A549 (cell line): ENCODE results near the gene ADAM8. TPM values are rescaled to one million over a fixed set of nuclear protein-coding genes. Genes with fewer than 3 reads are reported as not detected.

Experiments
- ATAC-seq, 2 experiments: fragments of 200-7000 bp in 1 of 2; fragments of >200 bp in 1 of 2; cut with Nextera tagmentation in 1 of 2; cut with Tn5 transposase in 1 of 2; 3 replicates each; pipeline versions ENCODE4 v1.8.0 to v1.9.1; 2018 to 2020; ENCODE audit warnings: mild to moderate bottlenecking in 1 of 2, moderate library complexity in 1 of 2
- CTCF ChIA-PET: fragments of 300-600 bp; sonication (Branson Sonifier 250); formaldehyde crosslinking; extraction: SDS; loops from one replicate; lab custom pipeline; 2021; ENCODE audit warnings: antibody characterized with exemption, inconsistent platforms; lab: Yijun Ruan, JAX
- POLR2A ChIA-PET: fragments of 350-600 bp; formaldehyde crosslinking; extraction: SDS; loops from one replicate; lab custom pipeline; 2021; ENCODE audit warnings: antibody characterized with exemption, inconsistent platforms; lab: Yijun Ruan, JAX
- DNase-seq, 2 experiments: peaks; one replicate each; pipeline versions ENCODE4 v3.0.0 to v3.0.0-alpha.2; 2011 to 2016; ENCODE audit warnings: low read depth in 1 of 2, low spot score in 1 of 2
- FAIRE-seq: peaks from 2 replicates; lab custom pipeline; 2011; peaks lifted over from hg19 to GRCh38; lab: Jason Lieb, UNC
- H3K27ac ChIP-seq, 2 experiments: fragments of >200 bp; sonication (Bioruptor Twin); formaldehyde crosslinking; 3 replicates each; pipeline ENCODE4 v1.5.1; 2016 to 2017
- H3K4me1 ChIP-seq: fragments of >200 bp; sonication (Bioruptor Twin); formaldehyde crosslinking; 3 replicates; pipeline ENCODE4 v1.6.1; 2016
- H3K4me2 ChIP-seq: fragments of >200 bp; sonication (Bioruptor Twin); formaldehyde crosslinking; 3 replicates; pipeline ENCODE4 v1.6.1; 2016
- H3K4me3 ChIP-seq: fragments of >200 bp; sonication (Bioruptor Twin); formaldehyde crosslinking; 3 replicates; pipeline ENCODE4 v1.5.1; 2016
- H3K9me3 ChIP-seq: fragments of >200 bp; sonication (Bioruptor Twin); formaldehyde crosslinking; 3 replicates; pipeline ENCODE4 v1.6.1; 2016
- CBX2 ChIP-seq: fragments of 200-600 bp; sonication (generic); IDR thresholded peaks from 2 replicates; pipeline ENCODE4 v1.6.1; 2016; ENCODE audit warnings: low read depth, mild to moderate bottlenecking, borderline replicate concordance
- CEBPB ChIP-seq, 2 experiments: fragments of >200 bp in 1 of 2; sonication (Bioruptor Twin) in 1 of 2; formaldehyde crosslinking in 1 of 2; IDR thresholded peaks; 2 replicates each; pipeline ENCODE4 v1.6.1; 2012 to 2016
- CHD2 ChIP-seq: fragments of 150-350 bp; IDR thresholded peaks from 2 replicates; pipeline ENCODE4 v1.6.1; 2014; ENCODE audit warnings: low read length; ENCODE audit not compliant: partially characterized antibody
- EHF ChIP-seq: fragments of 250-450 bp; sonication (Bioruptor Pico); IDR thresholded peaks from 2 replicates; pipeline ENCODE4 v1.5.0; 2020; ENCODE audit warnings: mild to moderate bottlenecking
- EHMT2 ChIP-seq: fragments of 200-600 bp; sonication (generic); IDR thresholded peaks from 2 replicates; pipeline ENCODE4 v1.6.1; 2016; ENCODE audit warnings: antibody characterized with exemption, low read depth, mild to moderate bottlenecking, moderate library complexity
- ELK1 ChIP-seq: fragments of 150-350 bp; IDR thresholded peaks from 2 replicates; pipeline ENCODE4 v1.6.1; 2014; ENCODE audit warnings: low read depth, mild to moderate bottlenecking, low read length
- JUN ChIP-seq, 2 experiments: fragments of >200 bp; sonication (Bioruptor Twin); formaldehyde crosslinking; IDR thresholded peaks; 2 replicates in 1 of 2; 3 replicates in 1 of 2; pipeline ENCODE4 v1.6.1; 2016 to 2017
- NFE2L2 ChIP-seq: fragments of 150-350 bp; conservative IDR thresholded peaks from 2 replicates; pipeline ENCODE4 v1.6.1; 2014; ENCODE audit warnings: low read length
- NR3C1 ChIP-seq: fragments of >200 bp; sonication (Bioruptor Twin); formaldehyde crosslinking; IDR thresholded peaks from 3 replicates; pipeline ENCODE4 v1.6.1; 2017
- PHF8 ChIP-seq: fragments of 200-600 bp; sonication (generic); IDR thresholded peaks from 2 replicates; pipeline ENCODE4 v1.6.1; 2016; ENCODE audit warnings: low read depth, mild to moderate bottlenecking, antibody characterized with exemption, moderate library complexity, borderline replicate concordance
- POLR2A ChIP-seq: IDR thresholded peaks from 2 replicates; pipeline ENCODE4 v1.6.1; 2012; ENCODE audit warnings: mild to moderate bottlenecking, low read length
- POLR2AphosphoS2 ChIP-seq: conservative IDR thresholded peaks from 2 replicates; pipeline ENCODE4 v1.6.1; 2012; ENCODE audit warnings: low read length, improper control_type of control experiment, inconsistent platforms
- RCOR1 ChIP-seq: fragments of 150-350 bp; IDR thresholded peaks from 2 replicates; pipeline ENCODE4 v1.6.1; 2014; ENCODE audit warnings: antibody characterized with exemption, low read length, low read depth
- RFX5 ChIP-seq: fragments of 450-650 bp; IDR thresholded peaks from 2 replicates; pipeline ENCODE4 v1.7.1; 2014; ENCODE audit warnings: antibody characterized with exemption, mild to moderate bottlenecking, moderate library complexity
- RNF2 ChIP-seq: fragments of 200-600 bp; sonication (generic); IDR thresholded peaks from 2 replicates; pipeline ENCODE4 v1.6.1; 2016; ENCODE audit warnings: low read depth, mild to moderate bottlenecking, antibody characterized with exemption, moderate library complexity, borderline replicate concordance
- TP53 ChIP-seq: fragments of 250-450 bp; sonication (Bioruptor Pico); IDR thresholded peaks from 2 replicates; pipeline ENCODE4 v1.5.0; 2021; ENCODE audit warnings: mild to moderate bottlenecking, moderate library complexity
- ZFP36 ChIP-seq: fragments of 450-650 bp; IDR thresholded peaks from 2 replicates; pipeline ENCODE4 v1.6.1; 2014; ENCODE audit warnings: borderline replicate concordance; ENCODE audit not compliant: partially characterized antibody
- WGBS: methylation state at CpG from one replicate; pipeline ENCODE4 v1.1.6; 2017; ENCODE audit errors: missing lambda C conversion rate; 5-methylcytosine and 5-hydroxymethylcytosine counted together
- polyA plus RNA-seq, 4 experiments: library from polyadenylated mRNA; depleted of rRNA in 3 of 4; stranded (reverse); fragments of >200 nt; fragmentation: RNase III in 1 of 4; extraction: RNeasy Plus Mini Kit Qiagen cat#74134 plus additional on column Dnase treatment in 1 of 4; gene quantifications; 2 replicates in 3 of 4; 3 replicates in 1 of 4; pipeline ENCODE4 v1.2.3, GENCODE V29; 2011 to 2017
- TF ChIP-seq, protein P1 (sequence below): fragments of 250-450 bp; sonication (Bioruptor Pico); IDR thresholded peaks from 2 replicates; pipeline ENCODE4 v1.5.0; 2020; ENCODE audit warnings: low read depth, mild to moderate bottlenecking, moderate library complexity
- TF ChIP-seq, protein P2 (sequence below): IDR thresholded peaks from 2 replicates; pipeline ENCODE4 v1.6.1; 2012; ENCODE audit warnings: low read depth, borderline replicate concordance
- TF ChIP-seq, protein P3 (sequence below): fragments of >200 bp; sonication (Bioruptor Twin); formaldehyde crosslinking; IDR thresholded peaks from 2 replicates; pipeline ENCODE4 v1.6.1; 2016
- TF ChIP-seq, protein P4 (sequence below): fragments of 200-600 bp; sonication (generic); IDR thresholded peaks from 2 replicates; pipeline ENCODE4 v1.6.1; 2016; ENCODE audit warnings: antibody characterized with exemption, mild to moderate bottlenecking, moderate library complexity

The ADAM8 gene
- polyA plus RNA-seq, 2 of the 4 experiments (the other 2 are of a cell fraction) = 1.4 to 4.1 TPM

- WGBS = 67% methylated on average over 9 of the region's 122 CpGs
- TF ChIP-seq CEBPB (IDR thresholded peaks at IDR 0.05) (no peak), ZFP36 (no peak), RFX5 (no peak)
- TF ChIP-seq, protein P1, sequence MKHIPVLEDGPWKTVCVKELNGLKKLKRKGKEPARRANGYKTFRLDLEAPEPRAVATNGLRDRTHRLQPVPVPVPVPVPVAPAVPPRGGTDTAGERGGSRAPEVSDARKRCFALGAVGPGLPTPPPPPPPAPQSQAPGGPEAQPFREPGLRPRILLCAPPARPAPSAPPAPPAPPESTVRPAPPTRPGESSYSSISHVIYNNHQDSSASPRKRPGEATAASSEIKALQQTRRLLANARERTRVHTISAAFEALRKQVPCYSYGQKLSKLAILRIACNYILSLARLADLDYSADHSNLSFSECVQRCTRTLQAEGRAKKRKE (CRISPR knock-in tag) = no peak
- TF ChIP-seq, protein P2, sequence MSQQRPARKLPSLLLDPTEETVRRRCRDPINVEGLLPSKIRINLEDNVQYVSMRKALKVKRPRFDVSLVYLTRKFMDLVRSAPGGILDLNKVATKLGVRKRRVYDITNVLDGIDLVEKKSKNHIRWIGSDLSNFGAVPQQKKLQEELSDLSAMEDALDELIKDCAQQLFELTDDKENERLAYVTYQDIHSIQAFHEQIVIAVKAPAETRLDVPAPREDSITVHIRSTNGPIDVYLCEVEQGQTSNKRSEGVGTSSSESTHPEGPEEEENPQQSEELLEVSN = no peak
- Histone ChIP-seq H3K4me1 (no peaks in the 10 kb centered on the region; the same call in 2 of the 3 replicates), H3K4me3 (peak overlapping the region; percentile 37), H3K27ac (peak overlapping the region in 1 of 2 experiments; percentile 37; a peak in 2 of 6 replicates), H3K9me3 (no peaks in the 10 kb centered on the region), H3K4me2 (peak overlapping the region; percentile 86)
- DNase-seq (peak in 1 of 2 experiments; percentile 48), FAIRE-seq (no peak), ATAC-seq (peak in 1 of 2 experiments; percentile 25; a peak in 1 of 6 replicates)
- CTCF ChIA-PET = no interaction called here
- POLR2A ChIA-PET = no interaction called here
Measured at GRCh38 chr10:133230387-133231195, 46.1 kb downstream of the ADAM8 start.

DNA sequence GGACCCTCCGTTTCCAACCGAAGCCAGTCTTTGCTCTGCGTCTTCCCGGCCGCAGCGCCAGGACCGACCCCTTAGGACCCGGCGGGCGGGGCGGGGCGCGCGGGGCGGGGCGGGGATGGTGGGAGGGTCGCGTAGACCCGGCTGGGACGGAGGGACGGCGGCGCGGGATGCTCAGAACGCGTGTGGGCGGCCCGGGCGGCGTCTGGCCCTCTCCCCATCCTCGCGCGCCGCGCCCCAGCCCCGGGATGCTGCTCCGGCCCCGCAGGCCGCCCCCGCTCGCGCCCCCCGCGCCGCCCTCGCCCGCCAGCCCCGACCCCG, 46.7 kb downstream of the ADAM8 start, which contains the start of gene UTF1:
Gene UTF1 (plus strand): TSS at position 174 of the 318 bp plus-strand sequence. CDS start 72 bp downstream, at position 246.
- CTCF ChIA-PET = no interaction called here
- FAIRE-seq = no peak
- peak within 1 kb of the TSS; percentile 86 for H3K4me2 ChIP-seq

GRCh38 chr10:133229265-133230043, 47.2 kb downstream of the ADAM8 start:
- FAIRE-seq = no peak
- no peak for DNase-seq
- Histone ChIP-seq H3K27ac (no peak overlapping the region), H3K9me3 (no peaks in the 10 kb centered on the region), H3K4me2 (peak overlapping the region; percentile 86; the same call in 2 of the 3 replicates), H3K4me3 (no peak overlapping the region; the same call in 2 of the 3 replicates), H3K4me1 (no peaks in the 10 kb centered on the region; the same call in 2 of the 3 replicates)
- CTCF ChIA-PET = interaction anchor here (0.7 to 1.4 kb wide), 2 partner anchors 17 to 223 kb away, joined by 3 to 4 read pairs; no protein-coding TSS in a partner anchor
- WGBS = 75% methylated on average over 31 of the region's 58 CpGs
- POLR2A ChIA-PET = no interaction called here
- TF ChIP-seq PHF8 = no peak
- TF ChIP-seq CEBPB (IDR thresholded peaks at IDR 0.05) = no peak
- no peak for TF ChIP-seq ELK1
- TF ChIP-seq RCOR1 = no peak
- no peak for TF ChIP-seq CHD2
- TF ChIP-seq, protein P3, sequence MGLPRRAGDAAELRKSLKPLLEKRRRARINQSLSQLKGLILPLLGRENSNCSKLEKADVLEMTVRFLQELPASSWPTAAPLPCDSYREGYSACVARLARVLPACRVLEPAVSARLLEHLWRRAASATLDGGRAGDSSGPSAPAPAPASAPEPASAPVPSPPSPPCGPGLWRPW = no peak
- TF ChIP-seq, protein P4, sequence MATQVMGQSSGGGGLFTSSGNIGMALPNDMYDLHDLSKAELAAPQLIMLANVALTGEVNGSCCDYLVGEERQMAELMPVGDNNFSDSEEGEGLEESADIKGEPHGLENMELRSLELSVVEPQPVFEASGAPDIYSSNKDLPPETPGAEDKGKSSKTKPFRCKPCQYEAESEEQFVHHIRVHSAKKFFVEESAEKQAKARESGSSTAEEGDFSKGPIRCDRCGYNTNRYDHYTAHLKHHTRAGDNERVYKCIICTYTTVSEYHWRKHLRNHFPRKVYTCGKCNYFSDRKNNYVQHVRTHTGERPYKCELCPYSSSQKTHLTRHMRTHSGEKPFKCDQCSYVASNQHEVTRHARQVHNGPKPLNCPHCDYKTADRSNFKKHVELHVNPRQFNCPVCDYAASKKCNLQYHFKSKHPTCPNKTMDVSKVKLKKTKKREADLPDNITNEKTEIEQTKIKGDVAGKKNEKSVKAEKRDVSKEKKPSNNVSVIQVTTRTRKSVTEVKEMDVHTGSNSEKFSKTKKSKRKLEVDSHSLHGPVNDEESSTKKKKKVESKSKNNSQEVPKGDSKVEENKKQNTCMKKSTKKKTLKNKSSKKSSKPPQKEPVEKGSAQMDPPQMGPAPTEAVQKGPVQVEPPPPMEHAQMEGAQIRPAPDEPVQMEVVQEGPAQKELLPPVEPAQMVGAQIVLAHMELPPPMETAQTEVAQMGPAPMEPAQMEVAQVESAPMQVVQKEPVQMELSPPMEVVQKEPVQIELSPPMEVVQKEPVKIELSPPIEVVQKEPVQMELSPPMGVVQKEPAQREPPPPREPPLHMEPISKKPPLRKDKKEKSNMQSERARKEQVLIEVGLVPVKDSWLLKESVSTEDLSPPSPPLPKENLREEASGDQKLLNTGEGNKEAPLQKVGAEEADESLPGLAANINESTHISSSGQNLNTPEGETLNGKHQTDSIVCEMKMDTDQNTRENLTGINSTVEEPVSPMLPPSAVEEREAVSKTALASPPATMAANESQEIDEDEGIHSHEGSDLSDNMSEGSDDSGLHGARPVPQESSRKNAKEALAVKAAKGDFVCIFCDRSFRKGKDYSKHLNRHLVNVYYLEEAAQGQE = no peak
- TF ChIP-seq POLR2A = no peak
- TF ChIP-seq EHF (CRISPR knock-in tag) = no peak
- no peak for TF ChIP-seq EHMT2
- no peak for TF ChIP-seq CBX2
- TF ChIP-seq, protein P2 = no peak
- no peak for TF ChIP-seq POLR2AphosphoS2
- TF ChIP-seq RNF2 = no peak
- TF ChIP-seq JUN (IDR thresholded peaks at IDR 0.05) = no peak
- TF ChIP-seq NR3C1 = no peak
- no peak for TF ChIP-seq TP53 (CRISPR knock-in tag)
- no peak for TF ChIP-seq NFE2L2
- ATAC-seq = no peak

More for the DNA sequence above, 46.7 kb downstream of the ADAM8 start, which contains the start of gene UTF1:
- POLR2A ChIA-PET = no interaction called here
- ATAC-seq (no peak), DNase-seq (no peak)
- TF ChIP-seq ZFP36 = no peak
- 90% methylated on average over 2 of the region's 49 CpGs for WGBS
- Histone ChIP-seq H3K27ac (peak within 1 kb of the TSS in 1 of 2 experiments; percentile 37; a peak in 2 of 6 replicates), H3K9me3 (no peaks in the 10 kb centered on the region), H3K4me1 (no peaks in the 10 kb centered on the region; the same call in 2 of the 3 replicates), H3K4me3 (peak within 1 kb of the TSS; percentile 37)
